ENCODE measurements around the gene SMIM13. TPM values are rescaled to one million over a fixed set of nuclear protein-coding genes. Genes with fewer than 3 reads are reported as not detected.

Gene SMIM13
- total and polyA plus RNA-seq, 11 donors = 4.6 to 18.4 (median 12.3) TPM

- H3K36me3 ChIP-seq = no peaks in the 10 kb centered on the region
- 69 to 89% (median 79%) methylated on average over 1 of the region's 1 CpG for WGBS, 4 donors
- H3K27me3 ChIP-seq = peaks cover 0 to 1% (median 0%) of the 10 kb centered on the region in 9 donors
- DNase-seq (no peak), ATAC-seq (no peak)
- no peaks in the 10 kb centered on the region for H3K9me3 ChIP-seq
- no peak overlapping the region for H3K4me3 ChIP-seq
- intact Hi-C loops (cut with DNase I) = no loop called here
- H3K27ac ChIP-seq = no peak overlapping the region
- TF ChIP-seq CTCF (IDR thresholded peaks at IDR 0.05) (no peak), POLR2A (IDR thresholded peaks at IDR 0.05) (no peak)
- H3K4me1 ChIP-seq = no peaks in the 10 kb centered on the region
Observed at GRCh38 chr6:11056871-11057270, 36.8 kb upstream of the SMIM13 start.

DNA sequence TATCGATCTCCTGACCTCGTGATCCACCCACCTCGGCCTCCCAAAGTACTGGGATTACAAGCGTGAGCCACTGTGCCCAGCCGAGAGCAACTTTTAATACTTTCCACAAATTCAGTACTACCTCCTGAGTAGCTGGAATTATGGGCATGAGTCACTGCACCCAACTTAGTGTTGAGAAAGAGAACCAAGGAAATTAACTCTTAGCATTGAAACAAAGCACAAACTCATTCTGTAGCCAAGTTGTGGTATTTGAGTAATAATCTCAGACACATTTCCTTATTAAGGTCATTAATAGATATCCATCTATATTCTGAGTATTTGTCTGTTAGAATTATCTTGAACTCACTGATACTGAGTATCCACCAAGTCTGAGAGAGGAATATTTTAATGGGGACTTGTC, 35.2 kb upstream of the SMIM13 start:
- Histone ChIP-seq H3K27me3 (no peaks in the 10 kb centered on the region), H3K36me3 (no peaks in the 10 kb centered on the region), H3K9me3 (no peaks in the 10 kb centered on the region), H3K4me1 (no peaks in the 10 kb centered on the region), H3K27ac (no peak overlapping the region), H3K4me3 (no peak overlapping the region)
- intact Hi-C loops (cut with DNase I) = no loop called here
- no peak for DNase-seq
- WGBS, 4 donors = 93 to 100% (median 96%) methylated on average over 5 of the region's 5 CpGs
- no peak for ATAC-seq
- TF ChIP-seq CTCF (IDR thresholded peaks at IDR 0.05) = no peak
- TF ChIP-seq POLR2A (IDR thresholded peaks at IDR 0.05) = no peak

DNA sequence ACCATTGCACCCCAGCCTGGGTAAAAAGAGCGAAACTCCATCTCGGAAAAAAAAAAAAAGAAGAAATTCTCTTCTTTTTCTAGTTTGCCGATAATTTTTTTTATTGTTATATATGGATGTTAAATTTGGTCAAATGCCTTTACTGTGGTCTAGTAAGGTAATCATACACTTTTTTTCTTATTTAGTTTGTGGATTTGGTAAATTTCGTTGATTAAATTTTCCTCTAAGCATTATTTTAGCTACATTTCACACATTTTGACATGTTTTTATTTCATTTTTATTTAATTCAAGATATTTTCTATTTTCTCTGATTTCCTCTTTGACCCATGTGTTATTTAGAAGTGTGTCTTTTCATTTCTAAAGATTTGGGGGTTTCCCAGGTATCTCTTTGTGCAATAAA, 31.6 kb upstream of the SMIM13 start:
- H3K4me1 ChIP-seq = no peaks in the 10 kb centered on the region
- H3K9me3 ChIP-seq = no peaks in the 10 kb centered on the region
- ATAC-seq (no peak), DNase-seq (no peak)
- H3K27ac ChIP-seq = no peak overlapping the region
- TF ChIP-seq POLR2A (IDR thresholded peaks at IDR 0.05) (no peak), CTCF (IDR thresholded peaks at IDR 0.05) (no peak)
- H3K4me3 ChIP-seq = no peak overlapping the region
- intact Hi-C loops (cut with DNase I) = loop anchor here in 3 of 10 donors (10.0 kb wide), 3 partner anchors 217 to 587 kb away; no protein-coding TSS in a partner anchor
- 91 to 96% (median 93%) methylated on average over 4 of the region's 4 CpGs for WGBS, 4 donors
- H3K36me3 ChIP-seq = no peaks in the 10 kb centered on the region
- no peaks in the 10 kb centered on the region for H3K27me3 ChIP-seq

- TF ChIP-seq CTCF (IDR thresholded peaks at IDR 0.05) (no peak), POLR2A (IDR thresholded peaks at IDR 0.05) (no peak)
- intact Hi-C loops (cut with DNase I) = loop anchor here in 3 of 10 donors (10.0 kb wide), 3 partner anchors 218 to 588 kb away; no protein-coding TSS in a partner anchor
Observed at GRCh38 chr6:11062715-11063114, 30.9 kb upstream of the SMIM13 start.

More at GRCh38 chr6:11062715-11063114, 30.9 kb upstream of the SMIM13 start:
- Histone ChIP-seq H3K27me3 (no peaks in the 10 kb centered on the region), H3K36me3 (no peaks in the 10 kb centered on the region), H3K4me1 (no peaks in the 10 kb centered on the region), H3K4me3 (no peak overlapping the region), H3K9me3 (no peaks in the 10 kb centered on the region), H3K27ac (no peak overlapping the region)
- ATAC-seq = no peak
- no peak for DNase-seq
- WGBS, 4 donors = 84 to 89% (median 86%) methylated on average over 2 of the region's 2 CpGs

All from heart left ventricle (tissue), 16 donors.